ENCODE measurements around the gene SNX24.

The SNX24 gene

DNA sequence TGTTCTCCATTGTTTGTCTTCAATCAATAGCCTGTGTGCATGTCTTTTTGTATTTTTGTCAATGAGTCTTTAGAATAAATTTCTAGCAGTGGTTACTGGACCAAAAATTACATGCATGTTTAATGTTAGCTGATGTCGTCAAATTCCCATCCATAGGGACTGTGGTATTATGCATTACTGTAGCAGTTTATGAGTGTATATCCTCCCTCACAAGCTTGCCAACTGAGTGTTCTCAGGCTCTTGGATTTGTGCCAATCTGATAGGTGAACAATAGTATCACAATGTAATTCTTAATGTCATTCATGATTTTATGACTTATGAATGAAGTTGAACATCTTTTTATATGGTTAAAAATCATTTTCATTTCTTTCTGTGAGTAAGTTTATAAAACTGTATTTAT, 13.0 kb downstream of the SNX24 start:
- H3K4me1 ChIP-seq = peaks cover 0 to 18% (median 12%) of the 10 kb centered on the region in 10 experiments; a peak in 15 of 20 replicates
- H3K9ac ChIP-seq = no peak overlapping the region
- no peaks in the 10 kb centered on the region for H3K27me3 ChIP-seq
- TF ChIP-seq Cebpa-rat (IDR thresholded peaks at IDR 0.05) = no peak
- H3K27ac ChIP-seq = no peak overlapping the region
- H4K20me1 ChIP-seq = peaks cover 0 to 83% (median 0%) of the 10 kb centered on the region in 11 experiments; a peak in 5 of 22 replicates
- no peak overlapping the region for H3K4me2 ChIP-seq
- no peak overlapping the region for H3K4me3 ChIP-seq
- H3K36me3 ChIP-seq = peaks cover 0 to 57% (median 0%) of the 10 kb centered on the region in 11 experiments; a peak in 7 of 22 replicates
- peaks cover 0 to 9% (median 0%) of the 10 kb centered on the region in 11 experiments; a peak in 3 of 22 replicates for H3K9me3 ChIP-seq (replicated peaks in 1 of 11)

DNA sequence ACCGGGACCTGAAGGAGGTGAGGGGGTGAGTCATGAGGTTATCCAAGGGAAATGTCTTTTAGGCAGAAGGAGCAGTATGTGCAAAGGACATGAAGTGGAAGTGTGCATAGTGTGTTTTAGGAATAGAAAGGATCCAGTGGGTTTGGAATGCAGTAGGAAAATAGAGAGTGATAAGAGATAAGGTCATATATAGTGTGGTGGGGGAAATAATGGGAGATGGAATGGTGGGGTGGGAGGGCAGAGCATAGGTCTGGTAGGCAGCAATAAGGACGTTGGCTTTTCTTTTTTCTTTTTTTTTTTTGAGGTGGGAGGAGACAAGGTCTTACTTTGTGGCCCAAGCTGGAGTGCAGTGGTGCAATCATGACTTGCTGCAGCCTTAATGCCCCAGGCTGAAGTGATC, 17.8 kb downstream of the SNX24 start:
- Histone ChIP-seq H3K9ac (no peak overlapping the region), H3K9me3 (replicated peaks in 1 of 11) (peaks cover 0 to 5% (median 0%) of the 10 kb centered on the region in 11 experiments; a peak in 1 of 22 replicates), H3K4me2 (no peak overlapping the region), H4K20me1 (peaks cover 0 to 93% (median 0%) of the 10 kb centered on the region in 11 experiments; a peak in 5 of 22 replicates), H3K36me3 (peaks cover 0 to 60% (median 0%) of the 10 kb centered on the region in 11 experiments; a peak in 6 of 22 replicates), H3K4me1 (no peaks in the 10 kb centered on the region), H3K4me3 (no peak overlapping the region), H3K27ac (no peak overlapping the region), H3K27me3 (no peaks in the 10 kb centered on the region)
- TF ChIP-seq Cebpa-rat (IDR thresholded peaks at IDR 0.05) = no peak

DNA sequence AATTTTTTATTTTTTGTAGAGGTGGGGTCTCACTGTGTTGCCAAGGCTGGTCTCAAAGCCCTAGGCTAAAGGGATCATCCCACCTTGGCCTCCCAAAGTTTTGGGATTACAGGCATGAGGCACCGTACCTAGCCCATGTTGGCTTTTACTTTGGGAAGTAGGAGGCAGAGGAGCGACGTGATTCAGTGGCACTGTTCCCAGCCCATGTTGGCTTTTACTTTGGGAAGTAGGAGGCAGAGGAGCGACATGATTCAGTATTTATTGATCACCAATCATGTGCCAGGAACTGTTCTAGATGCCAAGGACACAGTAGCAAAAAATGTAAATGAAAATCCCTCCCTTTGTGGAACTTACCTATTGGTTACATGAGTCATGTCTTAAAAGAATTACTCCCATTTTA, 18.3 kb downstream of the SNX24 start:
- Histone ChIP-seq H3K4me2 (no peak overlapping the region), H3K4me1 (no peaks in the 10 kb centered on the region), H3K27me3 (no peaks in the 10 kb centered on the region), H4K20me1 (peaks cover 0 to 93% (median 0%) of the 10 kb centered on the region in 11 experiments; a peak in 5 of 22 replicates), H3K9me3 (replicated peaks in 1 of 11) (peaks cover 0 to 5% (median 0%) of the 10 kb centered on the region in 11 experiments; a peak in 1 of 22 replicates), H3K9ac (no peak overlapping the region), H3K36me3 (peaks cover 0 to 60% (median 0%) of the 10 kb centered on the region in 11 experiments; a peak in 6 of 22 replicates), H3K4me3 (no peak overlapping the region), H3K27ac (no peak overlapping the region)
- no peak for TF ChIP-seq Cebpa-rat (IDR thresholded peaks at IDR 0.05)

DNA sequence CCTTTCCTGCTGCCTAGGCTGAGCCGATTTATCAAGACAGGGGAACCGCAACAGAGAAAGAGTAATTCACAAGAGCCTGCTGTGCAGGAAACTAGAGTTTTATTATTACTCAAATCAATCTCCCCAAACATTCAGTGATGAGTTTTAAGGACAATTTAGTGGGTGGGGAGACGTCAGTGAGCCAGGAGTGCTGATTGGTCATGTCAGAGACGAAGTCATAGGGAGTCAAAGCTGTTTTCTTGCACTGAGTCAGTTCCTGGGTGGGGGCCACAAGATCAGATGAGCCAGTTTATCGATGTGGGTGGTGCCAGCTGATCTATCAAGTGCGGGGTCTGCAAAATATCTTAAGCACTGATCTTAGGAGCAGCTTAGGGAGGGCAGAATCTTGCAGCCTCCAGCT, 19.0 kb downstream of the SNX24 start:
- Histone ChIP-seq H3K4me3 (no peak overlapping the region), H4K20me1 (peaks cover 0 to 93% (median 0%) of the 10 kb centered on the region in 11 experiments; a peak in 4 of 22 replicates), H3K27me3 (no peaks in the 10 kb centered on the region)

DNA sequence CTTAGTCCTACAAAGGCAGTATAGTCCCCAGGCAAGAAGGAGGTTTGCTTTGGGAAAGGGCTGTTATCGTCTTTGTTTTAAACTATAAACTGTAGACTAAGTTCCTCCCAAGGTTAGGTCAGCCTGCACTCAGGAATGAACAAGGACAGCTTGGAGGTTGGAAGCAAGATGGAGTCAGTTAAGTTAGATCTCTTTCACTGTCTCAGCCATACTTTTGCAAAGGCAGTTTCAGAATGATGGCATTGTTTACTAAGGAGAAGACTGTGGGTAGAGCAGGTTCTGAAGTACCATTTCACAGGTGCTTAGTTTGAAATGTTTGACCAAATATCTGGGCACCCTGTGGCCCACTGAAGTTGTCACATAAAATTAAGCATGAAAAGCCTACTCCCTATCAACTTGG, 19.4 kb downstream of the SNX24 start:
- H3K27me3 ChIP-seq = no peaks in the 10 kb centered on the region
- H3K4me3 ChIP-seq = no peak overlapping the region
- no peak for TF ChIP-seq Cebpa-rat (IDR thresholded peaks at IDR 0.05)
- no peaks in the 10 kb centered on the region for H3K4me1 ChIP-seq
- peaks cover 0 to 56% (median 0%) of the 10 kb centered on the region in 11 experiments; a peak in 6 of 22 replicates for H3K36me3 ChIP-seq
- no peak overlapping the region for H3K4me2 ChIP-seq
- no peak overlapping the region for H3K9ac ChIP-seq
- H4K20me1 ChIP-seq = peaks cover 0 to 93% (median 0%) of the 10 kb centered on the region in 11 experiments; a peak in 4 of 22 replicates
- H3K9me3 ChIP-seq (replicated peaks in 1 of 11) = peaks cover 0 to 5% (median 0%) of the 10 kb centered on the region in 11 experiments; a peak in 1 of 22 replicates
- H3K27ac ChIP-seq = no peak overlapping the region

More for the DNA sequence above, 19.0 kb downstream of the SNX24 start:
- H3K9me3 ChIP-seq (replicated peaks in 1 of 11) = peaks cover 0 to 5% (median 0%) of the 10 kb centered on the region in 11 experiments; a peak in 1 of 22 replicates
- H3K27ac ChIP-seq = no peak overlapping the region
- H3K4me1 ChIP-seq = no peaks in the 10 kb centered on the region
- TF ChIP-seq Cebpa-rat (IDR thresholded peaks at IDR 0.05) = no peak
- no peak overlapping the region for H3K4me2 ChIP-seq
- no peak overlapping the region for H3K9ac ChIP-seq
- peaks cover 0 to 57% (median 0%) of the 10 kb centered on the region in 11 experiments; a peak in 6 of 22 replicates for H3K36me3 ChIP-seq

DNA sequence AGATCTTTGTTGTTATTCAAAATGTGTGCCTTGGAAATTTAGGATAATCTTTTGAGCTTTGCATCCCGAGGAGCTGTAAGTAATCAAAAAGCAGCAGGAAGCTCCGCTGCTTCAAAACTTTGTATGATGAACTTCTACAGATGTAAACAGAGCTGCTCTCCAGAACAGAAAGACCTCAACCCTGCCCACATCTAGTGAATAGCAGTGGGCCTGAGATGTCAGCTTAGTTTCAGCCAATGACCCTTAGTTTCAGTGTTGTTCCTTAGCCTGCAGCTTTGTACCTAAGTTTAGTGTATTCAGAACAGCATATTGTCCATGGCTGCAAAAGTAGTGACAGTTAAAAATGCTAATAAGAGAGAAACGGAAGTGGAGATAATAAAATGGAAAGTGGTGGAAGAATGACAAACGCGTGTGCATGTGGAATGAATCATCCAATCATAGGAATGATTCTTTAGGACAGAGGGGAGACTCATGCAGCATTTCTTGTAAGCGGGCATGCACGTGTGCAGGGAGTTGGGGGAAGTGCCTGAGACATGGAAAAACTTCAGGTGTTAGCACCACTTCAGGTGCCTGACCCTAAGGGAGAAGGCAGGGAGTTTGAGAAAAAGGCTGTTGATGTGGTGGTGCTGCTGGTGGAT, 24.9 kb downstream of the SNX24 start:
- no peak overlapping the region for H3K4me3 ChIP-seq
- no peak overlapping the region for H3K4me2 ChIP-seq
- no peaks in the 10 kb centered on the region for H3K27me3 ChIP-seq

DNA sequence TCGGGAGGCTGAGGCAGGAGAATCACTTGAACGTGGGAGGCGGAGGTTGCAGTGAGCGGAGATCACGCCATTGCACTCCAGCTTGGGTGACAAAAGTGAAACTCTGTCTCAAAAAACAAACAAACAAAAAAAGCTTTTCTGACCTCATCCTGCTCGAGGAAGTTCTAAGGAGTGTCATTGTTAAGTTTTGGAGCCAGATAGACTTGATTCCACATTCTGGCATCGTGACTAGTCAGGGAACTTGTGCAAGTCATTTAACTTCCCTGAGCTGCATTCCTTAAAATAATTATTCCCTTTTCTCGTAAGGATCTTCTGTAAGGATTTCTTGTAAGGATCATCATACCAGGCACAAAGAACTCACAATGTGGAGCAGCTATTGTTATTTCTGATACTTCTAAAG, 26.2 kb downstream of the SNX24 start:
- Histone ChIP-seq H3K4me2 (0 out of 22 replicates have a peak overlapping the region, but pooled peaks of 1 of the 11 experiments have one; percentile 3), H3K9me3 (replicated peaks in 1 of 11) (0 out of 22 replicates have a peak, but pooled peaks cover 0 to 6% (median 0%) of the 10 kb centered on the region in 11 experiments), H3K4me3 (no peak overlapping the region), H3K36me3 (peaks cover 0 to 33% (median 0%) of the 10 kb centered on the region in 11 experiments; a peak in 6 of 22 replicates), H4K20me1 (peaks cover 0 to 80% (median 0%) of the 10 kb centered on the region in 11 experiments; a peak in 4 of 22 replicates), H3K27ac (no peak overlapping the region), H3K4me1 (peaks cover 0 to 33% (median 0%) of the 10 kb centered on the region in 10 experiments; a peak in 5 of 20 replicates), H3K27me3 (no peaks in the 10 kb centered on the region), H3K9ac (no peak overlapping the region)
- no peak for TF ChIP-seq Cebpa-rat (IDR thresholded peaks at IDR 0.05)

More for the DNA sequence above, 24.9 kb downstream of the SNX24 start:
- H3K9me3 ChIP-seq (replicated peaks in 1 of 11) = 0 out of 22 replicates have a peak, but pooled peaks cover 0 to 5% (median 0%) of the 10 kb centered on the region in 11 experiments
- no peak overlapping the region for H3K9ac ChIP-seq
- peaks cover 0 to 47% (median 0%) of the 10 kb centered on the region in 11 experiments; a peak in 6 of 22 replicates for H3K36me3 ChIP-seq
- H3K27ac ChIP-seq = no peak overlapping the region
- peaks cover 0 to 82% (median 0%) of the 10 kb centered on the region in 11 experiments; a peak in 4 of 22 replicates for H4K20me1 ChIP-seq
- peaks cover 0 to 28% (median 0%) of the 10 kb centered on the region in 10 experiments; a peak in 4 of 20 replicates for H3K4me1 ChIP-seq
- no peak for TF ChIP-seq Cebpa-rat (IDR thresholded peaks at IDR 0.05)

DNA sequence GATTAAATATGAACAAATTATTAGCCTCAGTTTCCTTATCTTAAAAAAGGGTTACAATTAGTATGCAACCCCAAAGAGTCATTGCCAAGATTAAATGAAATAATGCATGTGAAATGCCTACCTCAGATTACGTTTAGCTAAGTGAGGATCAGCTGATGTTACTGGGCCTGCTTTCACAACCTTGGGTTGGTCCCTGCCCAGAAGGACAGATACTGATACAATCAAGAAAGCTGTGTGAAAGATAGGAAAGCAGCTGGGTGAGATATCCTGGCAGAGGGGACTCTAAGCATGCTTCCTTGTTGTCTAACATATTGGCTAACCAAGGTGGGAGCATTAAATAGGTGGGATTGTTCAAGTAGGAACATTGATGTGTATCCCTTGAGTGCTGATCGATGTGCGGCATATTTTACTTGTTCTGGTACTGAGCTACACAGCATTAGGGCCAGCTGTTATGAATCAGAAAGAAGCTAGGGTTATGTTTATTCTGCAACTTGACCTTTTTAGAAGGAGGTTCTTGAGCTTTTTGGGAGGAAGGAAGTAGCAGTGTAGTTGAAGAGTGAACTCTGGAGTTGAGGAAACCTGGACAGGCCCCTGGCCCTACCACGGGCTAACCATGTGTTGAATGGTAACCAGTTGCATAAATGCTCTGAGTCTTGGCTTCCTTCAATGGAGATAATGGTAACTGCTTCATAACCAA, 28.9 kb downstream of the SNX24 start:
- TF ChIP-seq Cebpa-rat (IDR thresholded peaks at IDR 0.05) = no peak
- Histone ChIP-seq H3K9ac (no peak overlapping the region), H3K36me3 (peaks cover 0 to 13% (median 0%) of the 10 kb centered on the region in 11 experiments; a peak in 2 of 22 replicates), H3K4me1 (peaks cover 0 to 51% (median 8%) of the 10 kb centered on the region in 10 experiments; a peak in 14 of 20 replicates), H3K4me3 (no peak overlapping the region), H3K9me3 (replicated peaks in 1 of 11) (peaks cover 0 to 16% (median 5%) of the 10 kb centered on the region in 11 experiments; a peak in 9 of 22 replicates), H3K27ac (no peak overlapping the region), H4K20me1 (peaks cover 0 to 56% (median 0%) of the 10 kb centered on the region in 11 experiments; a peak in 3 of 22 replicates), H3K27me3 (no peaks in the 10 kb centered on the region), H3K4me2 (peak overlapping the region in 2 of 11 experiments; percentile 23 to 65; a peak in 3 of 22 replicates)
